HepG2 (cell line): ENCODE data around the gene MAGI1. TPM values are rescaled to one million over a fixed set of nuclear protein-coding genes. Genes with fewer than 3 reads are reported as not detected.

Experiments used
- ATF7-NPFF ChIP-seq: sonication (generic); formaldehyde crosslinking; IDR thresholded peaks from 2 replicates; pipeline ENCODE4 v1.8.1; 2023; ENCODE audit warnings: mild to moderate bottlenecking, low read depth, missing genetic modification reagents, moderate library complexity
- CSRNP2 ChIP-seq: sonication (generic); formaldehyde crosslinking; conservative IDR thresholded peaks from 2 replicates; pipeline ENCODE4 v1.8.0; 2022; ENCODE audit warnings: low read depth, missing genetic modification reagents
- HDAC6 ChIP-seq: fragments of 200-600 bp; sonication (generic); IDR thresholded peaks from 2 replicates; pipeline ENCODE4 v1.7.0; 2017; ENCODE audit warnings: mild to moderate bottlenecking, antibody characterized with exemption, low read length, low read depth
- HIVEP1 ChIP-seq: sonication (generic); formaldehyde crosslinking; IDR thresholded peaks from 2 replicates; pipeline ENCODE4 v1.4.0; 2020; ENCODE audit warnings: mild to moderate bottlenecking, missing genetic modification reagents
- NFIB ChIP-seq: sonication (generic); formaldehyde crosslinking; IDR thresholded peaks from 2 replicates; pipeline ENCODE4 v1.9.0; 2021; ENCODE audit warnings: missing genetic modification reagents, mild to moderate bottlenecking, borderline replicate concordance
- RFXANK ChIP-seq: IDR thresholded peaks from 2 replicates; pipeline ENCODE4 v1.6.1; 2016
- ZBTB40 ChIP-seq, 2 experiments: fragments of 450-650 bp in 1 of 2; sonication (generic) in 1 of 2; formaldehyde crosslinking in 1 of 2; IDR thresholded peaks; 2 replicates each; pipeline versions ENCODE4 v1.6.1 to v1.8.0; 2016 to 2022; ENCODE audit warnings: antibody characterized with exemption in 1 of 2, mild to moderate bottlenecking in 1 of 2, missing genetic modification reagents in 1 of 2
- ZC3H4 ChIP-seq: sonication (generic); formaldehyde crosslinking; IDR thresholded peaks from 2 replicates; pipeline ENCODE4 v1.4.0; 2020; ENCODE audit warnings: missing genetic modification reagents, borderline replicate concordance
- ZNF18 ChIP-seq: sonication (generic); formaldehyde crosslinking; IDR thresholded peaks from 2 replicates; pipeline ENCODE4 v1.8.0; 2022; ENCODE audit warnings: mild to moderate bottlenecking, missing genetic modification reagents; ENCODE audit not compliant: insufficient replicate concordance
- ZNF431 ChIP-seq: sonication (generic); formaldehyde crosslinking; IDR thresholded peaks from 2 replicates; pipeline ENCODE4 v1.9.0; 2022; ENCODE audit warnings: missing genetic modification reagents, low read depth, mild to moderate bottlenecking, borderline replicate concordance
- ZNF468 ChIP-seq: sonication (generic); formaldehyde crosslinking; IDR thresholded peaks from 2 replicates; pipeline ENCODE4 v1.8.0; 2022; ENCODE audit warnings: mild to moderate bottlenecking, moderate library complexity, missing genetic modification reagents
- ZNF709 ChIP-seq: sonication (generic); formaldehyde crosslinking; IDR thresholded peaks from 2 replicates; pipeline ENCODE4 v1.5.0; 2020; ENCODE audit warnings: mild to moderate bottlenecking, missing genetic modification reagents
- ZSCAN21 ChIP-seq: sonication (generic); formaldehyde crosslinking; IDR thresholded peaks from 2 replicates; pipeline ENCODE4 v1.8.0; 2022; ENCODE audit warnings: mild to moderate bottlenecking, missing genetic modification reagents, moderate library complexity, borderline replicate concordance
- polyA plus RNA-seq, 8 experiments: library from polyadenylated mRNA; depleted of rRNA in 3 of 8; stranded (reverse) in 7 of 8; unstranded in 1 of 8; fragments of >200 nt; fragmentation: Illumina TruSeq in 4 of 8; extraction: Trizol in 4 of 8; gene quantifications; 2 replicates each; pipeline versions ENCODE4 v1.2.1 to v1.2.3, GENCODE V29; 2011 to 2016; ENCODE audit warnings: low read depth in 4 of 8, missing spikeins in 1 of 8, mixed read lengths in 1 of 8; ENCODE audit not compliant: insufficient read depth in 1 of 8
- total RNA-seq, 5 experiments: library from RNA; depleted of rRNA; stranded (reverse); fragments of >200 nt; fragmentation: Illumina TruSeq; extraction: Trizol; gene quantifications; 2 replicates each; pipeline ENCODE4 v1.2.3, GENCODE V29; 2016; ENCODE audit warnings: low read depth in 1 of 5

Gene MAGI1
- total and polyA plus RNA-seq, 2 of the 13 experiments (the other 11 are each of a cell fraction or from before 2014, with no cell fraction given), result 22.2 to 26.0 TPM

GRCh38 chr3:65352951-65353350 is 685.8 kb downstream of the MAGI1 start (continued):
- TF ChIP-seq ZBTB40 (IDR thresholded peaks at IDR 0.05) (no peak), ZBTB40 (CRISPR knock-in tag; IDR thresholded peaks at IDR 0.05) (no peak), ATF7-NPFF (no peak), ZNF468 (no peak), ZNF18 (no peak), HDAC6 (no peak), HIVEP1 (no peak), ZC3H4 (CRISPR knock-in tag) (no peak), ZNF431 (CRISPR knock-in tag) (no peak), ZSCAN21 (CRISPR knock-in tag) (no peak), NFIB (CRISPR knock-in tag) (no peak), RFXANK (no peak), ZNF709 (CRISPR knock-in tag) (no peak), CSRNP2 (no peak)
